Endometrium (tissue), 2 donors: ENCODE results near the gene RPL22L1.
"Not testable (repeated sequence)": the region's sequence is repeated elsewhere in the genome, so short reads cannot be mapped to it uniquely, and the experiment has no call there.

Experiments
- FAIRE-seq: peaks from 2 replicates; lab custom pipeline; 2012; peaks lifted over from hg19 to GRCh38; lab: Jason Lieb, UNC
- donor health status: control.
- donor health status: control.

Gene RPL22L1

DNA sequence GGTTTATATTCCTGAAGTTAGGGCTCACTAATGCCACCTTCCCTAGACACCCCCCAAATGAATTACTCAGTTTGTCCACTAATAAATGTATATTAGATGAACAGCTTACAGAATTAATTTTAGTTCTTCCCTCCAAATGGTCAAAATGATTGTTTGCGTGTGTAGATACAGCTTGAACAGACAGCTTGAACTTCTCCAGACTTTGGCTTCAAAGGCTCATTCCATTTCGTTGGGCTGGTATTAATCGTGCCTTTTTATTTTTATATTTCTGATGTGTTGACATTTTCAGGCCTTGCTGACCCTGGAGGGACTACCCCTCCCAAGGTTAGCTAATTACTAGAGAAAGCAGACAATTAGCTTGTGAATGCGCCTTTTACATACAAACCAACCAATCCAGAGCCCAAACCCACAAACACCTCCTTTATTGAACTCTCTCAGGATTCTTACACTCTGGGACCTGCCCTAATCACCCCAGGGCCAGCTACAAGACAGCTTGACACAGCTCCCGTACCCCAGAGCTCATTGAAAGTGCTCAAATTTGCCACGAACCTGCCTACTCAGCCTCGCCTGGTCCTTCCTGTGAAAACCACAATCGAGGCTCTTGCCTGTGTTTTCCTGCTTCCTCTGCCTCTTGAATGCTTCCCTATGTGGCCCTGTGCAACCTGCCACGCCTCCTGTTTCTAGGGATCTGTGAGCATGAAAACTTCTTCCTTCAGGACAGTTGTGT is 40.3 kb downstream of the RPL22L1 start:
- no peak for FAIRE-seq

DNA sequence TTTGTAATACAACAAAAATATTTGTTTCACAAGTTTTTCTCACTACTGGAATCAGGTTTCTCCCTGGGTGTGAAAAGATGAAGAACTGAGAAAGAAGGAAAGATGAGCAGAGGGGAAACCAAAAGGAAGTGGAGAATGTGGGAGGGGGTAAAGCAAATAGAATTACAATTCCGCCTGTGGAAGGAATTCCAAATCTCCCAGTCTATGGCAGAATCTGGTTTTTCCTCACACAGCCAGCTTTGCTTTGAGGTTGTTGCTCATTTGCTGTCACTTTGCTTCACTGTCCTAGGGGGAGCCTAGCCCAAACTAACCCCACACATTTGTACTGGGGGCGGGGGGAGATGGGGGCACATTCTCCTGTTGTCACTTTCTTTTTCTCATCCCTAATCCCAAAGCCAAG is 43.9 kb downstream of the RPL22L1 start:
- FAIRE-seq: no peak

DNA sequence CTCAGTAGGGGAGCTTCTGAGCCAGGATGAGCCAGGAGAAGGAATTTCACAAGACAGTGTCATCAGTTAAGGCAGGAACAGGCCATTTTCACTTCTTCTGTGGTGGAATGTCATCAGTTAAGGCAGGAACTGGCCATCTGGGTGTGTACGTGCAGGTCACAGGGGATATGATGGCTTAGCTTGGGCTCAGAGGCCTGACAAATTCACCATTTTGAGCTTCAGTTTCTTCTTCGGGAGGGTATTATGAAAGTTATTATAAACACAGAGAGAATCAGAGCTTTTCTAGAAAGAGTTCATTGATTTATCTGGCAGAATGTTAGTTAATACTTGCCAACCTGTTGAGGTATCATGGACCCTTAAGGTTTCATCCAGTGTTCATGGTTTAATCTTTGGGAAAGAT is 46.4 kb downstream of the RPL22L1 start:
- FAIRE-seq: not testable (repeated sequence)

DNA sequence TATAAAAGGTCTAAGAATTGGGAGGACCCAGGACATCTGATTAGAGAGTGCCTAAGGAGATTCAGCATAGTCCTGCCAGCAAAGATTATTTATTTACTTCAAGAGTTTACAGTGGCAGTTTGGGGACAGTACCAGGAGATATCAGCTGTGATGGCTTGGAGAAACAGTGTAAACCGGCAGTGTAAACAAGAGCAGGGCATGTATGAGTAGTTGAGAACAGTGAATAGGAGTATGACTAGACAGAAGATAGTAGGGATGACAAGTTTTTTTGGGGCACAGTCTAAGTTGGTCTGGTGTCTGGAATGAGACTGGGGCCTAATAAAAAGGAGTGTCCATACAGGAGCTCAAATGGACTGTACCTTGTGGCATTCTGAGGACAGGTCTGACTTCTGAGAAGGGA is 51.7 kb downstream of the RPL22L1 start:
- not testable (repeated sequence) for FAIRE-seq

DNA sequence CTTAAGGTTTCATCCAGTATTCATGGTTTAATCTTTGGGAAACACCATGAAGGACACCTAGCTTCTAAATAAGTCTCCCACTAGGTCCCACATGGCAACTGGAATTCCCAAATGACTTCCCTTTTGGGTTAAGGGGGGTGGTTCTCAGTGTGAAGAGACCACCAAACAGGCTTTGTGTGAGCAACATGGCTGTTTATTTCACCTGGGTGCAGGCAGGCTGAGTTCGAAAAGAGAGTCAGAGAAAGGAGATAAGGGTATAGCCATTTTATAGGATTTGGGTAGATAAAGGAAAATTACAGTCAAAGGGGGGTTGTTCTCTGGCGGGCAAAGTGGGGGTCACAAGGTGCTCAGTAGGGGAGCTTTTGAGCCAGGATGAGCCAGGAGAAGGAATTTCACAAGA is 52.5 kb downstream of the RPL22L1 start:
- FAIRE-seq: not testable (repeated sequence)

DNA sequence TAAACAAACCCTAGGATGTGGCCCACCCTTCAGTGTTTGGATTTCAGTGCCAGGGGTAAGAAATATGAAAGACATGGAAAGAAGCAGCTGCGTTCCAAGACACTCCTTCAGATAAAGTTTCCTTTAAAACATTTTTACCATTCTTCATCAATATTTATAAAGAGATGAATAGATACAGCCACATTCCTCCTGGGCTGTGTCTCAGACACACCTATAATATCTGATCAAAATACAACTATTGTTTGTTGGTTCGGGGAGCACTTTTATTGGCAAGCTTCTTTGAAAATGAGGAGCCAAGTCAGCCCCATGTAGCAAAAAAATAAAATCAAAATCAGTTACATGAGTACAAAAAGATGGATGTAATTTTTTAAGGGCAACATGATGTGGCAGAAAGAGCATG is 53.2 kb downstream of the RPL22L1 start:
- no peak for FAIRE-seq

DNA sequence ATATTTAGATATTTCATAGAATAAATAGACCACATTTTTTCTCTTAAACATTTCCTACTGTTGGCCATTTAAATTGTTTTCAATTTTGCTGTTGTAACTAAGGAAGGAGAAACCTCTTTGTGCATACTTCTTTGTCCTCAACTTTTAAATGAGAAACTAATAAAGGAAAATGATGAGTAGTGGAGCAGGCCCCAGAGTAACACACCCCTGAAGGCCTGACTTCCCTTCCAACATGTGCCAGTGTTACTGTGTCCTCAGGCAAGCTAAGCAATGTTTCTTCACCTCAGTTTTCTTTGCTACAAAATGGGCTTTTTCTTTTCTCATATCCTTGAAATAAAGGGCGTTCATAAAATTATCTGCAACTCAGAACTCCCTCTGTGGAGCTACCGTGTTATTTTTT is 53.7 kb downstream of the RPL22L1 start:
- FAIRE-seq: no peak

DNA sequence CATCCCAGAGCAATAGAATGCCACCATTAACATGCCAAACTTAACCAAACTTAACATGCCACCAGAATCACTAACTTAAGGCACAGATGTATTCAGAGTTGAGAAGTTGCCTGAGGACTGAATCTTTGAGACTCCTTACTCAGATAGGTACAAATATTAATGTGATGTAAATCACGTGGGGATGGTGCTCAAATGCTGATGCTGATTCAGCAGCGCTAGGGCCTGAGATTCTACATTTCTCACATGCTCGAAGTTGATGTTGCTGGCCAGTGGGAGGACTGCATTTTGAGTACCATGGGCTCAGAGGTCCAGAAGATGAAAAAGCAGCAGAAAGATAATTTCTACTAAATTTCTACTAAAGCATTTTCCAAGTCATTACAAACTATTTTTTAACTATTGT is 54.1 kb downstream of the RPL22L1 start:
- no peak for FAIRE-seq

DNA sequence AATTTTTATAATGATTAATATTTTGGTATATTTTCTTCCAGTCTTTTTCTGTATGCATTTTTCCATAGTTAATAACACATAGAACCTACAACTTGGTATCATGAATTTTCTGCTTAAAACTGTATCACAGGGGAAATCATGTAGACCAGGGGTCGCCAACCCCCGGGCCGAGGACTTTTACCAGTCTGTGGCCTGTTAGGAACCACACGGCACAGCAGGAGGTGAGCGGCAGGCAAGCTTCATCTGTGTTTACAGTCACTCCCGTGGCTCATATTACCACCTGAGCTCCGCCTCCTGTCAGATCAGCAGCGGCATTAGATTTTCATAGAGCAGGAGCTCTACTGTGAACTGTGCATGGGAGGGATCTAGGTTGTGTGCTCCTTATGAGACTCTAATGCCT is 54.7 kb downstream of the RPL22L1 start:
- no peak for FAIRE-seq
